Measurements from ENCODE around the gene CDX2. TPM values are rescaled to one million over a fixed set of nuclear protein-coding genes. Genes with fewer than 3 reads are reported as not detected.

The CDX2 gene
- total RNA-seq (ENCODE audit: unreplicated experiment), result 0.33 TPM
- long read RNA-seq, result 0 reads

GRCh38 chr13:27969082-27969865 lies at the start of gene CDX2:
CDX2 (minus strand) TSS chr13:27969315; CDS start chr13:27969006, 309 bp downstream.
- Mint-ChIP-seq H3K27ac (ENCODE audit: unreplicated experiment) (peak within 1 kb of the TSS; percentile 25), H3K4me1 (ENCODE audit: unreplicated experiment) (peaks cover 37% of the 10 kb centered on the region), H3K27me3 (ENCODE audit: unreplicated experiment) (peaks cover 44% of the 10 kb centered on the region), H3K9me3 (ENCODE audit: unreplicated experiment) (no peaks in the 10 kb centered on the region), H3K4me3 (ENCODE audit: unreplicated experiment) (no peak within 1 kb of the TSS), H3K36me3 (ENCODE audit: low read depth, unreplicated experiment) (peaks cover 5% of the 10 kb centered on the region)
- TF ChIP-seq, protein P1, sequence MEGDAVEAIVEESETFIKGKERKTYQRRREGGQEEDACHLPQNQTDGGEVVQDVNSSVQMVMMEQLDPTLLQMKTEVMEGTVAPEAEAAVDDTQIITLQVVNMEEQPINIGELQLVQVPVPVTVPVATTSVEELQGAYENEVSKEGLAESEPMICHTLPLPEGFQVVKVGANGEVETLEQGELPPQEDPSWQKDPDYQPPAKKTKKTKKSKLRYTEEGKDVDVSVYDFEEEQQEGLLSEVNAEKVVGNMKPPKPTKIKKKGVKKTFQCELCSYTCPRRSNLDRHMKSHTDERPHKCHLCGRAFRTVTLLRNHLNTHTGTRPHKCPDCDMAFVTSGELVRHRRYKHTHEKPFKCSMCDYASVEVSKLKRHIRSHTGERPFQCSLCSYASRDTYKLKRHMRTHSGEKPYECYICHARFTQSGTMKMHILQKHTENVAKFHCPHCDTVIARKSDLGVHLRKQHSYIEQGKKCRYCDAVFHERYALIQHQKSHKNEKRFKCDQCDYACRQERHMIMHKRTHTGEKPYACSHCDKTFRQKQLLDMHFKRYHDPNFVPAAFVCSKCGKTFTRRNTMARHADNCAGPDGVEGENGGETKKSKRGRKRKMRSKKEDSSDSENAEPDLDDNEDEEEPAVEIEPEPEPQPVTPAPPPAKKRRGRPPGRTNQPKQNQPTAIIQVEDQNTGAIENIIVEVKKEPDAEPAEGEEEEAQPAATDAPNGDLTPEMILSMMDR (IDR thresholded peaks at IDR 0.05; ENCODE audit: unreplicated experiment), result no peak
- no peak for DNase-seq (ENCODE audit: low spot score)

GRCh38 chr13:28014301-28014700 lies 45.2 kb upstream of the CDX2 start:
- Mint-ChIP-seq H3K27ac (ENCODE audit: unreplicated experiment) (no peak overlapping the region), H3K9me3 (ENCODE audit: unreplicated experiment) (no peaks in the 10 kb centered on the region), H3K4me3 (ENCODE audit: unreplicated experiment) (no peak overlapping the region), H3K27me3 (ENCODE audit: unreplicated experiment) (peaks cover 2% of the 10 kb centered on the region), H3K4me1 (ENCODE audit: unreplicated experiment) (peaks cover 2% of the 10 kb centered on the region), H3K36me3 (ENCODE audit: low read depth, unreplicated experiment) (no peaks in the 10 kb centered on the region)
- DNase-seq (ENCODE audit: low spot score), result no peak
- TF ChIP-seq, protein P1 (IDR thresholded peaks at IDR 0.05; ENCODE audit: unreplicated experiment), result no peak

- peaks cover 2% of the 10 kb centered on the region for H3K4me1 Mint-ChIP-seq (ENCODE audit: unreplicated experiment)
- TF ChIP-seq, protein P1 (IDR thresholded peaks at IDR 0.05; ENCODE audit: unreplicated experiment), result no peak
- peaks cover 2% of the 10 kb centered on the region for H3K27me3 Mint-ChIP-seq (ENCODE audit: unreplicated experiment)
- H3K27ac Mint-ChIP-seq (ENCODE audit: unreplicated experiment), result no peak overlapping the region
- DNase-seq (ENCODE audit: low spot score), result no peak
- no peak overlapping the region for H3K4me3 Mint-ChIP-seq (ENCODE audit: unreplicated experiment)
- H3K9me3 Mint-ChIP-seq (ENCODE audit: unreplicated experiment), result no peaks in the 10 kb centered on the region
- no peaks in the 10 kb centered on the region for H3K36me3 Mint-ChIP-seq (ENCODE audit: low read depth, unreplicated experiment)
Observed at GRCh38 chr13:28013482-28013881, 44.4 kb upstream of the CDX2 start.

GRCh38 chr13:28012896-28013295 lies 43.8 kb upstream of the CDX2 start:
- Mint-ChIP-seq H3K36me3 (ENCODE audit: low read depth, unreplicated experiment) (no peaks in the 10 kb centered on the region), H3K9me3 (ENCODE audit: unreplicated experiment) (no peaks in the 10 kb centered on the region), H3K4me1 (ENCODE audit: unreplicated experiment) (peaks cover 2% of the 10 kb centered on the region), H3K4me3 (ENCODE audit: unreplicated experiment) (no peak overlapping the region), H3K27me3 (ENCODE audit: unreplicated experiment) (peaks cover 2% of the 10 kb centered on the region), H3K27ac (ENCODE audit: unreplicated experiment) (no peak overlapping the region)
- TF ChIP-seq, protein P1 (IDR thresholded peaks at IDR 0.05; ENCODE audit: unreplicated experiment), result no peak
- no peak for DNase-seq (ENCODE audit: low spot score)

DNA sequence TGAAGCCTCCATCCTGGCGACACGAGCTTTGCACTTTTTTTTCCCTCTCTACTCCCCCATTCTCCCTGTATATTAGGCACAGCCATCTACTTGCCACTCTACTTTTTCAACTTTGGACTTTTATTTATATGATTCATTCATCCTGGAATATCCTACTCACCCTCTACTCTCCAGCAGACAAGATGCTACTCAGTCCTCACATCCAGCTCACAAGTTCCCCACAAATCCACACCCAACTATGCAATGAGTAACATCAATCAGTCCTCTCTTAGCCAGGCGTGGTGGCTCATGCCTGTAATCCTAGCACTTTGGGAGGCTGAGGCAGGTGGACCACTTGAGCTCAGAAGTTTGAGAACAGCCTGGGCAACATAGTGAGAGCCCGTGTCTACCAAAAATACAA lies 43.3 kb upstream of the CDX2 start:
- H3K4me1 Mint-ChIP-seq (ENCODE audit: unreplicated experiment), result peaks cover 2% of the 10 kb centered on the region
- H3K27ac Mint-ChIP-seq (ENCODE audit: unreplicated experiment), result no peak overlapping the region
- no peaks in the 10 kb centered on the region for H3K9me3 Mint-ChIP-seq (ENCODE audit: unreplicated experiment)
- TF ChIP-seq, protein P1 (IDR thresholded peaks at IDR 0.05; ENCODE audit: unreplicated experiment), result no peak
- peaks cover 2% of the 10 kb centered on the region for H3K27me3 Mint-ChIP-seq (ENCODE audit: unreplicated experiment)
- H3K36me3 Mint-ChIP-seq (ENCODE audit: low read depth, unreplicated experiment), result no peaks in the 10 kb centered on the region
- no peak overlapping the region for H3K4me3 Mint-ChIP-seq (ENCODE audit: unreplicated experiment)
- DNase-seq (ENCODE audit: low spot score), result no peak

Measured in endothelial cell (in vitro differentiated cells).